ENCODE data around the gene AIM2.

The AIM2 gene

DNA sequence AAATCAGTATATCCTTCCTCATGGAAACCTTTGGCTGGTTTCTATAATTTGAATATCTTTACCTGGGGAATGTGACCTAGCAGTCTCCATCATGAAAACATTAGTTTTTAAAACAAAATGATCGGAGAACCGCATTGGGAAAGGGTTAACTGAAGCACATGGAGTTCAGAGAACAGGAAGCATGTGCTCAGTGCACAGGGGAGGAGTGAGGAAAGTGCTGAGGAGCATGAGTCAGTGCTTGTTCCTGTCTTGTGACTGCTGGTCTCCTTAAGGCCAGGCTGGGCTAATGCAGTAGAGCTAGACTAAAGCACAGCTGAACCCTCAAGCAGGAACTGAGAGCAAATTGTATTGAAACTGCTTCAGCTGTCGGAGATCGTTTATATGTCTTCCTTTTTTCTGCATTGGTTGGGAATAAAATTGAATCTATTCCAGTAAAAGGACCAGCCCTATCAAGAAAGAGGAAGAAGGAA lies 61.1 kb downstream of the AIM2 start:
- peak; percentile 78 for DNase-seq
- peak; percentile 99 for ATAC-seq (replicated peaks)
- H3K27ac Mint-ChIP-seq, result peak overlapping the region; percentile 99
- H3K36me3 Mint-ChIP-seq, result peaks cover 54 to 67% of the 10 kb centered on the region in 2 donors
- peaks cover 42 to 71% of the 10 kb centered on the region in 2 donors for H3K4me1 Mint-ChIP-seq
- H3K4me3 Mint-ChIP-seq, result peak overlapping the region; percentile 78 to 81
- no peaks in the 10 kb centered on the region for H3K27me3 Mint-ChIP-seq
- no peaks in the 10 kb centered on the region for H3K9me3 Mint-ChIP-seq

DNA sequence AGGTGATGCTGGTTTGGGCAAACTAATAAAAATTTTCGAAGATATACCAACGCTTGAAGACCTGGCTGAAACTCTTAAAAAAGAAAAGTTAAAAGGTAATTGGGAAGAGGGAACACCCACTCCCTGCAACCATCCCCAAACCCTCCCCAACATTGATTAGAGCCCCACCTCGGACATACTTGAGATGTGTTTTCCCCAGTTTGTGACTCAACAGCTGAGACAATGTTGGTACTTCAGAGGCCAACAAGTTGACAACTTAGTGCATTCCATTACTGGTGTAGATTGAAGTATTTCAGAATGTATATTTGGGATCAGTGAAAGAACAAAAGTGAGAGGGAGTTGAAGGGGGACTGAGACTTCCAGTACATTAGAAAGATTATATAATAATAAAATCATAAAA lies 61.7 kb downstream of the AIM2 start:
- Mint-ChIP-seq H3K36me3 (peaks cover 53 to 67% of the 10 kb centered on the region in 2 donors), H3K27me3 (no peaks in the 10 kb centered on the region), H3K4me1 (peaks cover 39 to 67% of the 10 kb centered on the region in 2 donors), H3K9me3 (no peaks in the 10 kb centered on the region), H3K4me3 (peak overlapping the region; percentile 79 to 87), H3K27ac (peak overlapping the region; percentile 89)
- ATAC-seq (replicated peaks) (no peak), DNase-seq (no peak)

DNA sequence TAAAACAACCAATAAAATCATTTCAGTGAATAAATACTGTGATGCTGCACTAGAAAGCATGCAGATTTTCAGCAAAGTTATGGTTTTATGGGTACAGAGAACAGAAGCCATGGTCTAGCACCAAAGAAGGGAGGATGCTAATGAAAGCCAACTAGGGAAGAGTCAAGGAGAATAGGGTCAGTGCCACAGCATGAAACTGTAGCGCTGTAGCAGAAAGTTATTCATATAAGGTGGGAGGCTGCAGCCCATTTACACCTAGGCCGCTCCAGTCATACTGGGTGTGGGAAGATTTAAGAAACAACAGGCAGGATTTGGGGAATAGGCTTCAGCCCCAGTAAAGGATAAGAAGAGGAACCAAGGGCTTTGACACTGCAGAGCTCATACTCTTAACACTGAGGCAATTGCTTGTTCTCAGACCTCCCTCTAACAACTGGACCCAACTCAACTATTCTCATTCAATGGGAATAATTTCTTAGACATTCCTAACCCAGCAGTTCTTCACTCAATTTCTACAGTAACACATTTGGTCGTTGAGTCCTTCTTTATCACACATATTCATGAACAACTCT lies 62.5 kb downstream of the AIM2 start:
- H3K36me3 Mint-ChIP-seq, result peaks cover 47 to 62% of the 10 kb centered on the region in 2 donors
- no peak for ATAC-seq (replicated peaks)
- H3K27me3 Mint-ChIP-seq, result no peaks in the 10 kb centered on the region
- peak overlapping the region; percentile 79 to 87 for H3K4me3 Mint-ChIP-seq
- no peak for DNase-seq
- H3K9me3 Mint-ChIP-seq, result no peaks in the 10 kb centered on the region
- H3K27ac Mint-ChIP-seq, result peak overlapping the region; percentile 89
- peaks cover 38 to 69% of the 10 kb centered on the region in 2 donors for H3K4me1 Mint-ChIP-seq

DNA sequence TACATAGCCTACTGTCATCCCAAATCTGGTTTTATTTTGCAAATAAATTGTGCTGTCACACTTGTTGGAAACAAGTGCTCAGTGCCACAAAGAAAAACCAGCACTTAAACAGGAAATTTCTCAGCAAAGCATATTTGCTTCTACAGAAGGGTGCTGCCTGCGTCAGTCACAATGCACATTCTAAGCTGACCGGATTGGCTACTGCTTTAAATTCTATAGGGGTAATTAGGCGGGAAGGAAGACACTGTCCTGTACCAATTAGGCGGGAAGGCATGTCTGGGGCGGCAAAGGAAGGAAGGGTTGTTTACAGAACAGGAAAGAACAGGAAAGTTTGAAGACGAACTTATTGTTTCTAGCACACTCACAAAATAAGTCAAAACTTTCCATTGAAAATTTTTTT lies 64.1 kb downstream of the AIM2 start:
- DNase-seq, result peak; percentile 56
- no peaks in the 10 kb centered on the region for H3K9me3 Mint-ChIP-seq
- H3K4me3 Mint-ChIP-seq, result peak overlapping the region; percentile 79 to 87
- no peaks in the 10 kb centered on the region for H3K27me3 Mint-ChIP-seq
- peak overlapping the region; percentile 89 for H3K27ac Mint-ChIP-seq
- ATAC-seq (replicated peaks), result peak; percentile 60
- peaks cover 38 to 54% of the 10 kb centered on the region in 2 donors for H3K36me3 Mint-ChIP-seq
- peaks cover 44 to 71% of the 10 kb centered on the region in 2 donors for H3K4me1 Mint-ChIP-seq
